PC-3 (cell line): ENCODE measurements around the gene GPX5. TPM values are rescaled to one million over a fixed set of nuclear protein-coding genes. Genes with fewer than 3 reads are reported as not detected.

ENCODE experiments used
- ATAC-seq: fragments of 200-7000 bp; cut with Tn5 transposase; 2 replicates; pipeline ENCODE4 v1.9.1; 2020; ENCODE audit warnings: mild to moderate bottlenecking, moderate library complexity
- BruUV-seq: library from RNA; stranded (reverse); fragments of 400-500 nt; replicated peaks from 2 replicates; lab custom pipeline; 2021; lab: Mats Ljungman, UMichigan
- CTCF ChIA-PET: fragments of 300-600 bp; sonication (Branson Sonifier 250); formaldehyde crosslinking; loops from one replicate; lab custom pipeline; 2022; ENCODE audit warnings: antibody characterized with exemption; lab: Charles Lee
- POLR2A ChIA-PET: fragments of 300-600 bp; sonication (Branson Sonifier 250); formaldehyde crosslinking; loops from one replicate; lab custom pipeline; 2022; ENCODE audit warnings: antibody characterized with exemption; ENCODE audit not compliant: unreplicated experiment; lab: Charles Lee
- DNase-seq: peaks from one replicate; pipeline ENCODE4 v3.0.0-alpha.2; 2015
- H2AFZ ChIP-seq: fragments of 300-600 bp; sonication (generic); 2 replicates; pipeline ENCODE4 v1.6.0; 2016; ENCODE audit warnings: antibody characterized with exemption, low read length
- H3F3A ChIP-seq: fragments of 300-600 bp; sonication (generic); one replicate; pipeline ENCODE4 v1.6.0; 2017; ENCODE audit warnings: antibody characterized with exemption, low read length, control low read depth, mild to moderate bottlenecking; ENCODE audit not compliant: unreplicated experiment
- H3K27ac ChIP-seq: fragments of 300-600 bp; sonication (generic); 2 replicates; pipeline ENCODE4 v1.5.1; 2016; ENCODE audit warnings: mild to moderate bottlenecking, low read length
- H3K27me3 ChIP-seq: fragments of 300-600 bp; sonication (generic); 2 replicates; pipeline ENCODE4 v1.6.1; 2016; ENCODE audit warnings: low read length, mixed read lengths
- H3K36me3 ChIP-seq: fragments of 300-600 bp; sonication (generic); 2 replicates; pipeline ENCODE4 v1.6.1; 2016; ENCODE audit warnings: low read depth, mixed run types, low read length, mixed read lengths
- H3K4me1 ChIP-seq: fragments of 300-600 bp; sonication (generic); 2 replicates; pipeline ENCODE4 v1.5.1; 2016; ENCODE audit warnings: low read length; ENCODE audit not compliant: insufficient read depth
- H3K4me2 ChIP-seq: fragments of 300-600 bp; sonication (generic); 2 replicates; pipeline ENCODE4 v1.6.0; 2016; ENCODE audit warnings: low read length
- H3K4me3 ChIP-seq: fragments of 300-600 bp; sonication (generic); 2 replicates; pipeline ENCODE4 v1.5.1; 2016; ENCODE audit warnings: mild to moderate bottlenecking, low read length, mixed read lengths
- H3K79me2 ChIP-seq: fragments of 300-600 bp; sonication (generic); 2 replicates; pipeline ENCODE4 v1.6.1; 2017; ENCODE audit warnings: low read length, mixed read lengths
- H3K9ac ChIP-seq: fragments of 300-600 bp; sonication (generic); 2 replicates; pipeline ENCODE4 v1.6.0; 2016; ENCODE audit warnings: mild to moderate bottlenecking, low read length
- H3K9me2 ChIP-seq: fragments of 300-600 bp; sonication (generic); replicated peaks from 2 replicates; pipeline ENCODE4 v1.6.1; 2016; ENCODE audit warnings: mixed run types, low read length, mixed read lengths
- H3K9me3 ChIP-seq: fragments of 300-600 bp; sonication (generic); 2 replicates; pipeline ENCODE4 v1.6.1; 2016; ENCODE audit warnings: low read length, mixed read lengths
- H4K20me1 ChIP-seq: fragments of 300-600 bp; sonication (generic); 2 replicates; pipeline ENCODE4 v1.6.1; 2016; ENCODE audit warnings: low read length, mixed read lengths
- intact Hi-C: fragments of 100-400 bp; cut with micrococcal nuclease; formaldehyde crosslinking; loops from 2 replicates; pipeline ENCODE4 v1.9.0; 2023
- total RNA-seq: library from RNA; depleted of rRNA; stranded (reverse); fragments of >200 nt; gene quantifications from 2 replicates; pipeline ENCODE4 v1.2.3, GENCODE V29; 2014; rRNA removed
- TF ChIP-seq, protein P1 (sequence below): fragments of 300-600 bp; sonication (generic); conservative IDR thresholded peaks from 2 replicates; pipeline ENCODE4 v1.5.1; 2017; ENCODE audit warnings: antibody characterized with exemption, low read depth, mild to moderate bottlenecking, low read length

GPX5 gene
- total RNA-seq, 1 experiment from 2014 or later = not detected

DNA sequence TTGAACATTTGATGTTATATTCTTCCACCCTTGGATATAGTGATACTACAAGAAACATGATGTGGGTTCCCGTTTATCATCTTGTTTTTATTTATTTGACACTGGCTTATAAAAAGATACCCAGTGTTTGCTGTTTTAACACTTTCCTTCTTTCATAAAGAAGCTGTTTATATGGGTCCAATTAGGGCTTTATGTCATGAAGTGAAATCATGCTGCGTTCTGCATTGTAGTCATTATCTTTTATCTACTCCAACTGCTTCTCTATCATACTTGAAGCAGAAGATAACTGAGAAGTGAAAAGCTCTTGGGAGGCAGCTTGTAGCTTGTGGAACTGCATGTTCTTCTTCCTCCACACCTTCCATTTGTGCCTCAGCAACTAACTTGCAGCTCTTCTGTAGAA is 57.8 kb downstream of the GPX5 start:
- BruUV-seq = no TSS peak
- no peak overlapping the region for H3K27ac ChIP-seq
- TF ChIP-seq, protein P1, sequence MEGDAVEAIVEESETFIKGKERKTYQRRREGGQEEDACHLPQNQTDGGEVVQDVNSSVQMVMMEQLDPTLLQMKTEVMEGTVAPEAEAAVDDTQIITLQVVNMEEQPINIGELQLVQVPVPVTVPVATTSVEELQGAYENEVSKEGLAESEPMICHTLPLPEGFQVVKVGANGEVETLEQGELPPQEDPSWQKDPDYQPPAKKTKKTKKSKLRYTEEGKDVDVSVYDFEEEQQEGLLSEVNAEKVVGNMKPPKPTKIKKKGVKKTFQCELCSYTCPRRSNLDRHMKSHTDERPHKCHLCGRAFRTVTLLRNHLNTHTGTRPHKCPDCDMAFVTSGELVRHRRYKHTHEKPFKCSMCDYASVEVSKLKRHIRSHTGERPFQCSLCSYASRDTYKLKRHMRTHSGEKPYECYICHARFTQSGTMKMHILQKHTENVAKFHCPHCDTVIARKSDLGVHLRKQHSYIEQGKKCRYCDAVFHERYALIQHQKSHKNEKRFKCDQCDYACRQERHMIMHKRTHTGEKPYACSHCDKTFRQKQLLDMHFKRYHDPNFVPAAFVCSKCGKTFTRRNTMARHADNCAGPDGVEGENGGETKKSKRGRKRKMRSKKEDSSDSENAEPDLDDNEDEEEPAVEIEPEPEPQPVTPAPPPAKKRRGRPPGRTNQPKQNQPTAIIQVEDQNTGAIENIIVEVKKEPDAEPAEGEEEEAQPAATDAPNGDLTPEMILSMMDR = no peak
- no peaks in the 10 kb centered on the region for H3K27me3 ChIP-seq
- DNase-seq (no peak), ATAC-seq (no peak)
- H3K9me3 ChIP-seq = no peaks in the 10 kb centered on the region
- no peaks in the 10 kb centered on the region for H3K36me3 ChIP-seq
- no peak overlapping the region for H2AFZ ChIP-seq
- no peak overlapping the region for H3K9ac ChIP-seq
- H3K4me3 ChIP-seq = no peak overlapping the region
- H3F3A ChIP-seq = no peaks in the 10 kb centered on the region
- H3K4me1 ChIP-seq = peaks cover 24% of the 10 kb centered on the region
- ChIA-PET POLR2A (no interaction called here), CTCF (no interaction called here)
- H4K20me1 ChIP-seq = no peaks in the 10 kb centered on the region
- intact Hi-C loops = loop anchor here (10.0 kb wide), 2 partner anchors 189 to 449 kb away; partner anchors contain the start of gene ZSCAN12
- no peaks in the 10 kb centered on the region for H3K9me2 ChIP-seq
- H3K79me2 ChIP-seq = peaks cover 24% of the 10 kb centered on the region
- no peak overlapping the region for H3K4me2 ChIP-seq

Other genes with a start within 250 kb of the GPX5 start
- gene PGBD1, start 244.3 kb upstream of the GPX5 start, total RNA-seq = 6.2 and 9.0 TPM in 2 replicates
- gene ZSCAN31, start 189.7 kb upstream of the GPX5 start, total RNA-seq = 10.7 and 16.9 TPM in 2 replicates
- 1.9 and 2.3 TPM in 2 replicates for gene ZKSCAN3, start 175.9 kb upstream of the GPX5 start, total RNA-seq
- 0.58 and 0.95 TPM in 2 replicates for gene ZSCAN12, start 126.1 kb upstream of the GPX5 start, total RNA-seq
- 2.2 and 3.4 TPM in 2 replicates for gene ZSCAN23, start 82.4 kb upstream of the GPX5 start, total RNA-seq
- not detected in 2 replicates for gene GPX6, start 10.1 kb upstream of the GPX5 start, total RNA-seq